GM12864 (cell line): ENCODE measurements around the gene KIF6.

Experiments used
- DNase-seq: peaks from one replicate; pipeline ENCODE4 v3.0.0-alpha.2; 2011; ENCODE audit warnings: low read depth
- H3K4me3 ChIP-seq: 2 replicates; pipeline ENCODE4 v1.5.1; 2011; ENCODE audit warnings: mild to moderate bottlenecking, low read depth, low read length, control low read depth
- CTCF ChIP-seq: IDR thresholded peaks from 2 replicates; pipeline ENCODE4 v1.5.1; 2011; ENCODE audit warnings: low read depth, mild to moderate bottlenecking, moderate library complexity, low read length, control low read depth, inconsistent platforms; ENCODE audit errors: missing control alignments

Gene KIF6

GRCh38 chr6:39321761-39322160 is 403.4 kb downstream of the KIF6 start:
- no peak for DNase-seq
- no peak for TF ChIP-seq CTCF
- no peak overlapping the region for H3K4me3 ChIP-seq

- no peak overlapping the region for H3K4me3 ChIP-seq
- no peak for TF ChIP-seq CTCF
- DNase-seq, result no peak
Measured at GRCh38 chr6:39320363-39320984, 404.7 kb downstream of the KIF6 start.

- no peak for TF ChIP-seq CTCF
- DNase-seq, result no peak
- no peak overlapping the region for H3K4me3 ChIP-seq
Measured at GRCh38 chr6:39319621-39320362, 405.4 kb downstream of the KIF6 start.

GRCh38 chr6:39317256-39317655 is 408.0 kb downstream of the KIF6 start:
- no peak for TF ChIP-seq CTCF
- DNase-seq, result no peak
- no peak overlapping the region for H3K4me3 ChIP-seq

GRCh38 chr6:39314273-39314795 is 410.9 kb downstream of the KIF6 start, which contains the start of gene KCNK17:
TSS of gene KCNK17 (minus strand) at chr6:39314419. CDS start at chr6:39314320, 99 bp downstream.
- H3K4me3 ChIP-seq, result no peak within 1 kb of the TSS
- no peak for DNase-seq
- TF ChIP-seq CTCF, result no peak

- no peak for DNase-seq
- no peak for TF ChIP-seq CTCF
- H3K4me3 ChIP-seq, result no peak overlapping the region
Measured at GRCh38 chr6:39313526-39314272, 411.5 kb downstream of the KIF6 start.
